H1 (cell line): ENCODE data around the gene PDE9A. TPM values are rescaled to one million over a fixed set of nuclear protein-coding genes. Genes with fewer than 3 reads are reported as not detected.

Experiments used
- ASH2L ChIP-seq: fragments of 200-600, 300-600 bp; sonication (generic); IDR thresholded peaks from one replicate; pipeline ENCODE4 v1.7.1; 2017; ENCODE audit warnings: low read length
- CREB1 ChIP-seq: IDR thresholded peaks from 2 replicates; pipeline ENCODE4 v1.6.1; 2012; ENCODE audit warnings: inconsistent platforms
- GABPA ChIP-seq: IDR thresholded peaks from 2 replicates; pipeline ENCODE4 v1.6.1; 2011; ENCODE audit warnings: mild to moderate bottlenecking, low read length, moderate library complexity, borderline replicate concordance; ENCODE audit not compliant: insufficient read depth
- KDM1A ChIP-seq: fragments of 200-600, 300-600 bp; sonication (generic); IDR thresholded peaks from 2 replicates; pipeline ENCODE4 v1.7.1; 2016; ENCODE audit warnings: mild to moderate bottlenecking, low read length, borderline replicate concordance
- KDM4A ChIP-seq: IDR thresholded peaks from one replicate; pipeline ENCODE4 v1.7.1; 2012; ENCODE audit warnings: low read depth, mild to moderate bottlenecking, moderate library complexity, low read length, inconsistent platforms; ENCODE audit not compliant: severe bottlenecking
- POU5F1 ChIP-seq: IDR thresholded peaks from 2 replicates; pipeline ENCODE4 v1.6.1; 2011; ENCODE audit warnings: low read depth, mild to moderate bottlenecking, low read length, moderate library complexity
- RAD21 ChIP-seq, 2 experiments: IDR thresholded peaks in 1 of 2; conservative IDR thresholded peaks in 1 of 2; 2 replicates each; pipeline ENCODE4 v1.6.1; 2011; ENCODE audit warnings: low read depth in 2 of 2, low read length in 2 of 2, improper control_type of control experiment in 1 of 2, inconsistent platforms in 1 of 2, mild to moderate bottlenecking in 1 of 2, moderate library complexity in 1 of 2
- YY1 ChIP-seq: IDR thresholded peaks from 2 replicates; pipeline ENCODE4 v1.6.1; 2011; ENCODE audit warnings: low read depth, mild to moderate bottlenecking, low read length
- polyA plus RNA-seq, 7 experiments: library from polyadenylated mRNA; depleted of rRNA in 3 of 7; stranded (reverse) in 5 of 7; unstranded in 2 of 7; fragments of >200 nt in 5 of 7; fragments of 200-250 nt in 2 of 7; gene quantifications; 1 replicate in 5 of 7; 2 replicates in 1 of 7; 4 replicates in 1 of 7; pipeline versions ENCODE4 v1.2.1 to v1.2.3, GENCODE V29; 2011 to 2013; ENCODE audit warnings: missing spikeins in 2 of 7, mixed read lengths in 2 of 7
- total RNA-seq: library from RNA; stranded (reverse); fragmentation: NEBNext Ultra II Directional; extraction: Animal tissue kit (Norgen Biotek cat#: 25700); gene quantifications from 2 replicates; pipeline ENCODE4 v1.2.1, GENCODE V29; 2021

The PDE9A gene
- total and polyA plus RNA-seq, 2 of the 8 experiments (the other 6 are each of a cell fraction or from before 2014, with no cell fraction given) = 39.2 to 45.9 TPM

GRCh38 chr21:42770717-42771502 is 117.5 kb downstream of the PDE9A start (continued):
- TF ChIP-seq POU5F1 = no peak
- TF ChIP-seq KDM4A = no peak
- no peak for TF ChIP-seq GABPA
- TF ChIP-seq YY1 = no peak
- no peak for TF ChIP-seq ASH2L
- no peak for TF ChIP-seq CREB1
- no peak for TF ChIP-seq RAD21 (IDR thresholded peaks at IDR 0.05 in 1 of 2, conservative IDR thresholded peaks at IDR 0.05 in 1 of 2; ENCODE audit: low read depth in 2 of 2, low read length in 2 of 2)
- TF ChIP-seq KDM1A = no peak
